Measurements from ENCODE around the gene TENM4. TPM values are rescaled to one million over a fixed set of nuclear protein-coding genes. Genes with fewer than 3 reads are reported as not detected.

TENM4 gene
- polyA plus RNA-seq, 1 donor from 2014 or later: 16.8 TPM

GRCh38 chr11:78878631-78879030 is 562.2 kb downstream of the TENM4 start:
- no peaks in the 10 kb centered on the region for H3K79me2 ChIP-seq (replicated peaks; ENCODE audit: insufficient read depth, low read length)
- peaks cover 9% of the 10 kb centered on the region for H3K9me3 ChIP-seq (ENCODE audit: low read length)
- H4K20me1 ChIP-seq (ENCODE audit: insufficient read depth): no peaks in the 10 kb centered on the region
- no peaks in the 10 kb centered on the region for H3K27me3 ChIP-seq (ENCODE audit: insufficient read depth, low read depth, low read length)
- no peak overlapping the region for H3K4me2 ChIP-seq (ENCODE audit: low read length)
- TF ChIP-seq RAD21 (conservative IDR thresholded peaks at IDR 0.05): no peak
- TF ChIP-seq MXI1 (conservative IDR thresholded peaks at IDR 0.05; ENCODE audit: poor library complexity, severe bottlenecking): no peak
- TF ChIP-seq SMC3 (conservative IDR thresholded peaks at IDR 0.05; ENCODE audit: poor library complexity): no peak
- TF ChIP-seq CTCF (IDR thresholded peaks at IDR 0.05; ENCODE audit: poor library complexity, severe bottlenecking): no peak
- no peak for TF ChIP-seq REST (IDR thresholded peaks at IDR 0.05; ENCODE audit: borderline replicate concordance)
- no peak for TF ChIP-seq EZH2 (IDR thresholded peaks at IDR 0.05; ENCODE audit: borderline replicate concordance, insufficient read depth, low read length, poor library complexity, severe bottlenecking)
- TF ChIP-seq POLR2AphosphoS5 (IDR thresholded peaks at IDR 0.05): no peak
- TF ChIP-seq TAF1 (IDR thresholded peaks at IDR 0.05; ENCODE audit: low read depth): no peak
- TF ChIP-seq EP300 (conservative IDR thresholded peaks at IDR 0.05; ENCODE audit: poor library complexity, severe bottlenecking): no peak
- no peak overlapping the region for H3K4me3 ChIP-seq (ENCODE audit: low read length)
- no peak overlapping the region for H3K9ac ChIP-seq (ENCODE audit: low read length)
- H3K27ac ChIP-seq (ENCODE audit: low read length): no peak overlapping the region
- no peaks in the 10 kb centered on the region for H3K9me2 ChIP-seq (ENCODE audit: insufficient read depth, low read length)
- no peaks in the 10 kb centered on the region for H3F3A ChIP-seq (ENCODE audit: insufficient read depth, low read length, poor library complexity, severe bottlenecking)
- H3K36me3 ChIP-seq (ENCODE audit: insufficient read depth, low read length): peaks cover 12% of the 10 kb centered on the region
- H2AFZ ChIP-seq (ENCODE audit: low read depth, low read length): no peak overlapping the region

- no peaks in the 10 kb centered on the region for H3K79me2 ChIP-seq (replicated peaks; ENCODE audit: insufficient read depth, low read length)
- peaks cover 12% of the 10 kb centered on the region for H3K36me3 ChIP-seq (ENCODE audit: insufficient read depth, low read length)
- no peak overlapping the region for H3K9ac ChIP-seq (ENCODE audit: low read length)
- H3K9me2 ChIP-seq (ENCODE audit: insufficient read depth, low read length): no peaks in the 10 kb centered on the region
- no peak overlapping the region for H3K4me3 ChIP-seq (ENCODE audit: low read length)
- no peak overlapping the region for H3K4me2 ChIP-seq (ENCODE audit: low read length)
- no peaks in the 10 kb centered on the region for H3F3A ChIP-seq (ENCODE audit: insufficient read depth, low read length, poor library complexity, severe bottlenecking)
- no peak overlapping the region for H2AFZ ChIP-seq (ENCODE audit: low read depth, low read length)
- no peak for TF ChIP-seq RAD21 (conservative IDR thresholded peaks at IDR 0.05)
- no peak for TF ChIP-seq TAF1 (IDR thresholded peaks at IDR 0.05; ENCODE audit: low read depth)
- no peak for TF ChIP-seq POLR2AphosphoS5 (IDR thresholded peaks at IDR 0.05)
- no peak for TF ChIP-seq EZH2 (IDR thresholded peaks at IDR 0.05; ENCODE audit: borderline replicate concordance, insufficient read depth, low read length, poor library complexity, severe bottlenecking)
- TF ChIP-seq SMC3 (conservative IDR thresholded peaks at IDR 0.05; ENCODE audit: poor library complexity): no peak
- TF ChIP-seq EP300 (conservative IDR thresholded peaks at IDR 0.05; ENCODE audit: poor library complexity, severe bottlenecking): no peak
- no peak for TF ChIP-seq MXI1 (conservative IDR thresholded peaks at IDR 0.05; ENCODE audit: poor library complexity, severe bottlenecking)
- TF ChIP-seq CTCF (IDR thresholded peaks at IDR 0.05; ENCODE audit: poor library complexity, severe bottlenecking): no peak
- TF ChIP-seq REST (IDR thresholded peaks at IDR 0.05; ENCODE audit: borderline replicate concordance): no peak
- no peaks in the 10 kb centered on the region for H3K27me3 ChIP-seq (ENCODE audit: insufficient read depth, low read depth, low read length)
- H4K20me1 ChIP-seq (ENCODE audit: insufficient read depth): no peaks in the 10 kb centered on the region
- peaks cover 9% of the 10 kb centered on the region for H3K9me3 ChIP-seq (ENCODE audit: low read length)
- no peak overlapping the region for H3K27ac ChIP-seq (ENCODE audit: low read length)
Measured at GRCh38 chr11:78876676-78877075, 564.2 kb downstream of the TENM4 start.
